ENCODE data around the gene RUFY4.

The RUFY4 gene

DNA sequence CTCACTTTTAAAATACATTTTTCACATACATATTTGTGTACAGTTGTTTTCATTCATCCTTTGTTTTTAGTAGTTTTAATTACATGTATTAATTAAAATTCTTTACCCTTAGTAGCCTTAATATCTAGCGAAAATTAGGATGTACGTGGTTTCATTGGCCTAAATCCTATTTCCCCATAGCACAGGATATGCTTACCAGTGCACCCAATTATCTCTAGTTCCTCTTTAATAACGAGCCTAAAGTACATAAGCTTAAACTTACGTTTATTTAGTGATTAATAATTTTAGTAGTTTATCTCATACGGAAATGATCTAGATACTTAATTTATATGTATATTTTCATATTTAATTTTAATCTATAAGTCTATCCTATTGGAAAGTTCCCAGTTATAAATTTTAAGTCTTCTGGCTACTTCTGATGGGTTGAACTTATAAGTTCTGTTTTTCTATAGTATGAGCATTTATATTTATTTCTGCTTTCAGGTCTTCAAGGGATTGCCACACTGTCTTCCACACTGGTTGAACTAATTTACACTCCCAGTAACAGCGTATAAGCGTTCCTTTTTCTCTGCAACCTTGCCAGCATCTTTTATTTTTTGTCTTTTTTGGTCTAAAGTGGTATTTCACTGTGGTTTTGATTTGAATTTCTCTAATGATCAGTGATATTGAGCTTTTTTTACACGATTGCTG is 21.4 kb upstream of the RUFY4 start:
- no peak for DNase-seq (ENCODE audit: low read depth, low spot score)
- POLR2A ChIA-PET: no interaction called here
- CTCF ChIA-PET: interaction anchor here (0.6 to 2.6 kb wide), 3 partner anchors 11 to 259 kb away, joined by 3 to 11 read pairs (median 9); no protein-coding TSS in a partner anchor
- no peak overlapping the region for H3K4me3 ChIP-seq (ENCODE audit: low read depth, low read length)
- TF ChIP-seq, protein P1, sequence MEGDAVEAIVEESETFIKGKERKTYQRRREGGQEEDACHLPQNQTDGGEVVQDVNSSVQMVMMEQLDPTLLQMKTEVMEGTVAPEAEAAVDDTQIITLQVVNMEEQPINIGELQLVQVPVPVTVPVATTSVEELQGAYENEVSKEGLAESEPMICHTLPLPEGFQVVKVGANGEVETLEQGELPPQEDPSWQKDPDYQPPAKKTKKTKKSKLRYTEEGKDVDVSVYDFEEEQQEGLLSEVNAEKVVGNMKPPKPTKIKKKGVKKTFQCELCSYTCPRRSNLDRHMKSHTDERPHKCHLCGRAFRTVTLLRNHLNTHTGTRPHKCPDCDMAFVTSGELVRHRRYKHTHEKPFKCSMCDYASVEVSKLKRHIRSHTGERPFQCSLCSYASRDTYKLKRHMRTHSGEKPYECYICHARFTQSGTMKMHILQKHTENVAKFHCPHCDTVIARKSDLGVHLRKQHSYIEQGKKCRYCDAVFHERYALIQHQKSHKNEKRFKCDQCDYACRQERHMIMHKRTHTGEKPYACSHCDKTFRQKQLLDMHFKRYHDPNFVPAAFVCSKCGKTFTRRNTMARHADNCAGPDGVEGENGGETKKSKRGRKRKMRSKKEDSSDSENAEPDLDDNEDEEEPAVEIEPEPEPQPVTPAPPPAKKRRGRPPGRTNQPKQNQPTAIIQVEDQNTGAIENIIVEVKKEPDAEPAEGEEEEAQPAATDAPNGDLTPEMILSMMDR (IDR thresholded peaks at IDR 0.05; ENCODE audit: insufficient read depth, low read length, missing control alignments): no peak

DNA sequence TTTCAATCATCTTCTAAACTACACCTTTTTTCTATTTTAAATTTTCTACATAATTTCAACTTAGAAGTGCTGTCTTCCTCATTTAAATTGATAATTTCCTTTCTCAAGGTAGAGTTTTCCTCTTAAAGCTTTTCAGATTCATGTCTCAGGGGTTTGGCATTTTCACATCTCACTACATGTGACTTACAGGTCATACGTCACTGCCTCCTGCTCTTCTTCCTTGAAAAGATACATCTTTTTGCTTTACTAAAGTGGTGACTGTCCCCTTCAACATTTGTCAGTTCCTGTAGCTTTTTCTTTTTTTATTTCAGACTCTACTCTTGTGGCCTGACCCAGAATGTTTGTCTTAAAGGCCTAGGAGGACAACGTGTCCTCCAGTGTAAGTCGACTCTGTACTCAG is 17.1 kb upstream of the RUFY4 start:
- ChIA-PET CTCF (interaction anchor here (0.7 to 3.9 kb wide), 6 partner anchors 10 to 295 kb away, joined by 3 to 15 read pairs (median 6); no protein-coding TSS in a partner anchor), POLR2A (interaction anchor here (0.6 kb wide), 1 partner anchor 61 kb away, joined by 3 read pairs; no protein-coding TSS in a partner anchor)
- no peak overlapping the region for H3K4me3 ChIP-seq (ENCODE audit: low read depth, low read length)
- TF ChIP-seq, protein P1 (IDR thresholded peaks at IDR 0.05; ENCODE audit: insufficient read depth, low read length, missing control alignments): no peak
- DNase-seq (ENCODE audit: low read depth, low spot score): no peak

DNA sequence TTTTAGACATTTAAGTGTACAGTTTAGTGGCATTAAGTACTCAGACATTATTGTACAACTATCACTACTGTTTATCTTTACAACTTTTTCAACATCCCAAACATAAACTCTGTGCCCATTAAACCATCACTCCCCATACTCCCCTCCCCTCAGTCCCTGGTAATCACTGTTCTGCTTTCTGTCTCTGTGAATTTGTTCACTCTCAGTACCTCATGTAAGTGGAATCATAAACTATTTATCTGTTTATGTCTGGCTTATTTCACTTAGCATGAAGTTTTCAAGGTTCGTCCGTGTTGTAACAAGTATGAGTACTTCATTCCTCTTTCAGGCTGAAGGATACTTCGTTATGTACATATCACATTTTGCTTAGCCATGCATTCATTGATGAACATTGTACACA is 9.8 kb upstream of the RUFY4 start:
- ChIA-PET POLR2A (no interaction called here), CTCF (interaction anchor here (1.1 to 1.7 kb wide), 3 partner anchors 10 to 273 kb away, joined by 3 to 8 read pairs (median 3); partner anchors contain the start of gene RUFY4)
- no peak overlapping the region for H3K4me3 ChIP-seq (ENCODE audit: low read depth, low read length)
- DNase-seq (ENCODE audit: low read depth, low spot score): no peak
- TF ChIP-seq, protein P1 (IDR thresholded peaks at IDR 0.05; ENCODE audit: insufficient read depth, low read length, missing control alignments): no peak

DNA sequence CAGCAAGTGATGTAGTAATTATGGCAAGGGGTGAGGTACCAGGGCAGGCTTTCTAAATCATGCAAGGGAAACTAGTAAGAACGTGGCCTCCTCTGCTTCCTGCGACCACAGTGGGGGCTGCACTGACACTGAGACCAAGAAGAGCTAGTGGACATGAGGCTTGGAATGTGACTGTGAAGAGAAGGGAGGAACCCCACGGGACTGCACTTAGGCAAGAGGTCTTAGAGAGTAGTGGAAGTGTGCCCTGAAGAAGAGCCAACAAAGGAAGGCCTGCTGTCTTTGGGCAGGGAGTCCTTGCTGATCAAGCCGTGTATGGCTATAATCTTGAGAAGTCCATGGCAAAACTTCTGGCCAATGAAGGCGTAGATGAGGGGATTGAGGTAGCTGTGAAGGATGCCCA is 8.9 kb upstream of the RUFY4 start:
- CTCF ChIA-PET: interaction anchor here (1.3 to 1.7 kb wide), 3 partner anchors 9 to 274 kb away, joined by 3 to 8 read pairs (median 3); partner anchors contain the start of gene RUFY4
- DNase-seq (ENCODE audit: low read depth, low spot score): no peak
- H3K4me3 ChIP-seq (ENCODE audit: low read depth, low read length): no peak overlapping the region
- POLR2A ChIA-PET: no interaction called here
- TF ChIP-seq, protein P1 (IDR thresholded peaks at IDR 0.05; ENCODE audit: insufficient read depth, low read length, missing control alignments): no peak

DNA sequence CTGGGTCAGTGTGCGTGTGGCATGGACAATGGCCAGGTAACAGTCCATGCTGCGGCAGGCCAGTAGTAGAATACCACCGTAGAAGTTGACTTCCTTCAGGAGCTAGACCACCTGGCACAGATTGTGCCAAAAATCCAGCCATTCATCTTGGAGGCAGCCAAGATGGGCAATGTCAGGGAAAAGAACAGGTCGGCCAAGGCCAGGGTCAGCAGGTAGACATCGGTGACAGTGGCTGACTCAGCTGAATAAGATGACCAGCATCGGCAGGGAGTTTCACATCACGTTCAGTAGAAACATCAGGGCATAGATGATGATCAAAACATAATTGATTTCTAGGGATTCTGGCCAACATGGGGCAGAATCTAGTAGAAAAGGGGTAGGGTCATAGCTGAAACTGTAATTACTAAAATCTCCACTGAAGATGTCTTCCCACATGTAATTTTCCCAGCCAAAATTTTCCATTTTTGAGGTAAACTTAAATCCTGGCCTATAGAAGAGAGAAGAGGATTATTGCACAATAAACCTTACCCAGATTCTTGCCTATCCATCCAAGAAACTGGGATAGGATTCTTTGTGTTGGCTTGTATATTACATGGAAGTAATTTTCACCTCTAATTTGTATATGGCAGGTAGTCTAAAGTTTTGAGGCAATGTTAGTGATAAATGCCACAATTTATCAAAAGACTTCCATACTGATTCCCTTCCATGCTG is 7.9 kb upstream of the RUFY4 start:
- POLR2A ChIA-PET: no interaction called here
- CTCF ChIA-PET: interaction anchor here (0.9 to 1.7 kb wide), 3 partner anchors 8 to 25 kb away, joined by 3 to 8 read pairs (median 3); partner anchors contain the start of gene RUFY4
- DNase-seq (ENCODE audit: low read depth, low spot score): no peak

More for the DNA sequence above, 7.9 kb upstream of the RUFY4 start:
- TF ChIP-seq, protein P1 (IDR thresholded peaks at IDR 0.05; ENCODE audit: insufficient read depth, low read length, missing control alignments): no peak
- no peak overlapping the region for H3K4me3 ChIP-seq (ENCODE audit: low read depth, low read length)

Data from AG04449 (cell line).